HG02798 (cell line): ENCODE data around the gene CDC42BPB.

ENCODE experiments used
- ATAC-seq: cut with Tn5 transposase; IDR thresholded peaks from one replicate; pipeline ENCODE4 v1.9.1; 2021; ENCODE audit warnings: mild to moderate bottlenecking; ENCODE audit not compliant: unreplicated experiment, poor library complexity

The CDC42BPB gene

DNA sequence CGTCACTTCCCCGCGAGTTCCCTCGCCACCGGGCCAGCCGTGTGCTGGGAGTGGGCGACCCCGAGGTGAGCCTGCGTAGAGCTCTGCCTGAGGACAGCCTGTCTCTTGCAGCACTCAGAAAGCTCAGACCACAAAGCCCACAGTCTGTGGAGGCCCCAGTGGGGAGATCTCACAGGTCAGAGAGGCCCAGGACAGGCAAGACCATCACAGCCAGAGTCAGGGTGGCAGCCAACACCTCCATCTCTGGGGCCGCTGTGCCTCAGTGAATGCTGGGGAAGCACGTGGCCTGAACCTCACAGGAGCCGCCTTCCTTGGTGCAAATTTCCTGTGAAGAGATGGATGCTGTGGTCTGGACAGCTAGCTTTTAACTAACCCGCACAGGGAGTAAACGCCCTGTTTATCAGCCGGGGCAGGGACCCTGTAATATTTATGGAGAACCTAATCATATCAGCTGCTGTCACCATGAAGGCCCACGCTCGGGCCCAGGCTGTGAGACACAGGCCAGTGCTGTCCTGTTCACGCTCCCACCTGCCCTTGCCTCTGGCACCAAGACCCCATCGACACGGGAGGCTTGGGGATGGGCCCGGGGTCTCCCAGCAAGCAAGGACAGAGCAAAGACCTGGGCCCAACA, 56.9 kb downstream of the CDC42BPB start:
- no peak for ATAC-seq

DNA sequence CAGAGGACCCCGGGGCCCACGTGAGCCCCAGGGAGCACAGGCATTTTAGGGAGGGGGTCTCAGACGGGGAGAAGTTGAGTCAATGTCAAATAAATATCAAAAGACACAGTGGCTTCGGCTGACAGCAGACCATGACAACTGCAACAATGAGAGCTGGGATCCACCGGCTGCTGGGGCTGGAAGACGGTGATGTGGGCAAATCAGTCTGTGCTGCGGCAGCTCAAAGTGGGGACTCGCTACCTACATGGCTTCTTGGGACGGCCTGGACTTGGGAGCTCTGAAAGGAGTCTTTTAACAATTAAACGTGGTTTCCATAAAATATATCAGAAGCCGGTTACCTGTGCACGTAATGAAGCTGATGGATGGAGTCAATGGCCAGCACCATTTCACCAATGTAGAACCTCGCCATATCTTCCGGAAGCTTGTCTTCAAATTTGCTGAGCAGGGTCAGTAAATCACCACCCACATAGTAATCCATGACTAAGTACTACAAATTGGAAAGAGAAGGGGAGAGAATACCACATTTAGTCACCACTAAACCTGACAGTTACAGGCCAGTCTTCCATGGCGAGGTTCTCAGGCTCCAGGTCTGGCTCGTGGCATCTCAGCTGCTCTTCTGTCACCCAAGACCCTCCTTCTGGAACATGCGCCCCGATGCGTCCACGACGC, 58.0 kb downstream of the CDC42BPB start:
- no peak for ATAC-seq

DNA sequence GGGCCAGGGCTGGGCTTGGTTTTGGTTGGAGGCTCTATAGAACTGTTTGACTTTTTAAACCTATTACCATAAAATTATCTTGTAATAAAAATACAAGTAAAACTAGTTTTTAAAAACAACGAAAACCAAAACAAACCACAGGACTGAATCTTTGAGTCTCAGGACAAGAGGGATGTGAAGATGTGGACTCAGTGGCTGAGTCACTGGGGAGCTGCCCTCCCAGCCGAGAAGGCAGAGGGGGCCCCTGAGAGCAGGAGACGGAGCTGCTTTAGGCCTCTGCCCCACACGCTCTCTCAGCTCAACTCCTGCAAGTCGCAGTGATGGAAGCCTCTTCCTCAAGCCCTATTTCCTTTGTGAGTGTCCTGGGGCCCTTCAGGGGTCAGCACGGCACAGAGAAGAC, 59.0 kb downstream of the CDC42BPB start:
- ATAC-seq, result no peak

DNA sequence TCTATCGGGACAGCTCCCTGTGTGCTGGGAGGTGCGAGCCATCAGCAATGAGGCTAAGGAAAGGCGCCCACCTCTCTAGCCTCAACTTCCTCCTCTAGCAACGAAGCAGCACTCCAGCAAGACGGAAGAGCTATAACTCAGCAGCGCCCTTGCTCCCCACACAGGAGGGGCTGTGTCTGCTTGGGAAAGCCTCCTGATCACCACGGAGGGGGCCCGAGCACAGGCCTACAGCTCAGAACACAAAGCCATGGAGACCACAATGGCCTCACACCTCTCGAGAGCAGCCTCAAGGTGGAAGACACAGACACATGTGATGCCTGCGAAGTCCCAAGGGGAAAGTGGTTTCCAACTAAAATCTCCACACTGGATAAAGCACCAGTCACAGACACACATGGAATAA, 60.4 kb downstream of the CDC42BPB start:
- no peak for ATAC-seq

DNA sequence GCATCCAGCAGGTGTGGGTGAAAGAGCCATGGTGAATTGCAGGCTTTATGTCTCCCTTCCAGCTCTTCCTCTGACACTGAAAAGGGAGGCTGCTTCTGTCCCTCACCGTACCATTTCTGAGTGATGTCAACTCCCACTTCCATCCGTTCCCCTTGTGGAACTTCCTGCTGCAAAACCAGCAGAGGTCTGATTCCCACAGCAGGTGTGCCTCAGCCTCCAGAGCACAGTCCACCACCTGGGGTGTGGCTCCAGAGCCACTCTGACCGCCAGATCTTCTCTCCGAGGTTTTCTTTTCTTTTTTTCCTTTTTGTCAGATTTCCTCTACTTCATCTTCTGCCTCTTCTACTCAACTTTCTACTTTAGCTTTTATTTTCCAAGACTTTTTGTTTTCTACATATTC, 62.7 kb downstream of the CDC42BPB start:
- ATAC-seq, result no peak

DNA sequence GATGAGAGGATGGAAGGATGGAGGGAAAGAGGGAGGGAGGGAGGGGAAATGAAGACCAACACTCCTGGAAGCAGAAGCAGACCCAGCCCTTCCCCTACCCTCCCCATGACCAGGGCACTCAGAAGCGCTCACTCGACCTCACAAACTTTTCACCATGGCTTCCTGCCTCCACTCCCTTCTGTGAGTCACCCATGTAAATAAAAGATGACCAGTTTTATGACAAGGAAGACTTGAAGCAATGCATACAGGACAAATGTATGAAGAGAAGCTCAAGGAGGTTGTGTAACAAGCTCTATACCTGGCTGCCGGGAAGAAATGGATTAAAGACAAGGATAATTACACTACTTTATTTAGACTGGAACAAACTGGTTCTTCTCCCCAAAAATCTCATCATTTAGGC, 63.8 kb downstream of the CDC42BPB start:
- ATAC-seq, result no peak

DNA sequence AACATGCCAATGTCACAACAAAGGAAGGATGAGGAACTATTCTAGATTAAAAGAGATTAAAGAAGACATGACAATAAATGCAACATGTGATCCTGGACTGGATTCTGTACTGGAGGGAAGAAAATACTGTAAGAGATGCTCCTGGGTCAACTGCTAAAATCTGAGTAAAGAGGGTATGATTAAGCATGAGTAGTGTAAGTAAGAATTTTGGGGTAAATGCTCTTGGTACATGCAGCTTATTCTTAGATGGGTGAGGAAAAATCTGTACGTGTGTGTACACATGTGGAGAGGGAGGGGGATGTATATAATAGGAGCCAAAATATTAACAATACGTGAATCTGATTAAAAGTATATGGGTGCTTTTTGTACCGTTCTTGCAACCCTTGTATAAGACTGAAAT, 66.0 kb downstream of the CDC42BPB start:
- ATAC-seq, result no peak

DNA sequence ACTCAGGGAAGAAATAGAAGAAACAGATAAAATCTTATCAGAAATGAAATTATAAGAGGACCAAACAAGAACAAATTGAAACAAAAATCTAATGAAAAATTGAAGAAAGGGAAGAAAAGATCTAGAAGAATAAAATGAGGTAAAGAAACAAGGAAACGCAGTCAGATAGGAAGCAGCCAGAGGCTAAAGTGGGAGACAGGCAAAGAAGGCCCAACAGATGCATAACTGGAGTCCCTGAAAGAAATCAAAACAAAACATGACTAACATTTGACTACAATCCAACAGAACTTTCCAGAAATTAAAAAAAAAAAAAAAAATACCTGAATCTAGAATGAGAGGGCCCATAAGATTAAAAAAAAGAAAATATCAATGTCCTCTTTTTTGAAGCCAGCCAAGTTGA, 69.3 kb downstream of the CDC42BPB start:
- ATAC-seq, result no peak

DNA sequence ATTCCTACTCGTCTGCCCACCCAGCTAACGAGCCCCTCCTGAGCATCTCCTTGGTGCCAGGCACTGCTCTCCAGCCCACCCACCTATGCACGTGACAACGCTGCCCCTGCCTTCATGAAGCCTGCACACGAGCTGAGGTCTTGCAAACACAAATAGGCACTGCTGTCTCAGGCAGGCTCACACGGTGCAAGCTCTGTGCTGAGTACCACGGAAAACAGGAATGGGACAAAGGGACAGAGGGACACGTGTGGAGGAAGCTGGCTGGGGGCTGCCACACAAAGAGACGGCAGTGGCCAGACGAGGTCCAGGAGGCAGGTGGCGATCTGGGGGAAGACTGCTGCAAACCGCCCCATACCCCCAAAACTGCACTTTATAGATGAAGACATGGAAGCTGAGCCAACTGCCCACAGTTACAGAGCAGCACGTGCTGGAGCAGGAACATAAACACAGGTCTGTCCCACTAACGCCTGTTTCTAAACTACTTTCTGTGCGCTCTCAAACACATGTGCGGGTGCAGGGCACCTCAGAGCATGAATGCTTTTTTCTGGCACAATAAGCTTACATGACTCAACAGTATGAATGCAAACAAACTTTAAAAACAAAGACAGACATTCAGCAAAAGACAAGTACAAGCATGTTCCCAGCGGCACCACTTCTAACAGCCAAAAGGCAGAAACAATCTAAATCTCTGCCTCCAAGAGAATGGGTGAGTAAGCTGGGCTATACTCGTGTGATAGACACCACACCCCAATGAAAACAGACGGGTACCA, 70.4 kb downstream of the CDC42BPB start:
- no peak for ATAC-seq

DNA sequence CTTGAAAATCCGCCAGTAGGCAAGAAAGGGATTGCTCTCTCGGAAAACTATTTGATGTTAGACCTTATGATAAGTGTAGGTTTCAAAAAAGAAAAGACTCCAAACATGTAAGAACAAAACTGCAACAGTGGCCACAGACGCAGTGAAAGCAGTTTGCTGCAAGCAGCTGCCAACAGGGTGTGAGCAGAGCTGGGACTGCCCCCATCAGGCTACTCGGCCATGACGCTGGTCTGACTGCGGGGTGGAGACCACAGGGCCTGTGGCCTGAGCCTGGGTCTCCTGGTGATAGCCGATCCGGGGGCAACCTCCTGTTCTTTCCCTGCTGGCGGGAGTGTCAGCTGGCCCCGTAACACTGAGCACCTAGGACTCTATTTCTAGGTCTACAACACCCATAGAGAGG, 71.7 kb downstream of the CDC42BPB start:
- ATAC-seq, result peak; percentile 94

DNA sequence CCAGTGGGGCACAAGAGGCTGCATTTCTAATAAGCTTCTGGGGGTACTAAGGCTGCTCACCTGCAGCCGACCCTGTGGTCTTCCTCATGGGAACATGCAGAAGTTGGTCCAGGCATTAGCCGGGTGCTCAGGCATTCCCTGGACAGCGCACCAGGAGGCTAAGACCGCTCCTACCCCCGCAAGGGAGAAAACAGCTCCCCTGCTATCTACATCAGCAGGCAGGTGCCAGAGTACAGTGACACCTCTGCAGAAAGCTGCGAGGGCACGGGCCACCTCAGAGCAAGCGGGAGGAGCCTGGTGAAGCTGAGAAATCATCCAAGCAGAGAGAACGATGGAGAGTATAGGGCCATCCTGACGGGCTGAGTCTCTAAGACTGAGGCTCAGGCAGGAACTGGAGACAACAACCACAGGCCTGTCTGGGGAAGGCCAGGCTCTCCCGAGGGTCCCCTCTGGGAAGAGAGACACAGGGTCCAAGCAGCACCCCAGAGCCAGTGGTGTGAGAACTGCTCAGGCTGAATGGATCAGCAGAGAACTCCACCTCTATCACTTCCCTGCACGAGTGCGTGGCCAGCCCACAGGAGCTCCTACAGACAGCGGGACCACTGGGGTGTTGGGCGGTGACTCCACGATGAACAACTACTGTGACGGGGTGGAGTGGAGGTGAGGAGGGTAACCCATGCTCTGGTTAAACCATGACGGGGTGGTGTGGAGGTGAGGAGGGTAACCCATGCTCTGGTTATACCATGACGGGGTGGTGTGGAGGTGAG, 72.8 kb downstream of the CDC42BPB start:
- no peak for ATAC-seq

DNA sequence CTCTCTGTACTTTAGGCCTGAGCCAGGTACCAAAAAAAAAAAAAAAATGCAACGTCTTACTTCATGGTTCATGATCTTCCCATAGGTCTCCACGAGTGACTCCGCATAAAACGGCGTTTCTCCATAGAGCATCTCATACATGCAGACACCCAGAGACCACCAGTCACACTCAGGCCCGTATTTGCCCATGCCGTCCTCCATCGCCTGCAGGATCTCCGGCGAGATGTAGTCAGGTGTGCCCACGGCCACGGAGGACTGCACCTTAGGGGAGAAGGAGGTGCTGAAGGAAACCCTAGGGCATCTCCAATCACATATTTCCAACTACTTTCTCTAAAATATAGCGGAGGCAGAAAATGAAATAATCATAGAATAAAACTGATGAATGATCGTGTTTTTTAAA, 73.9 kb downstream of the CDC42BPB start:
- ATAC-seq, result no peak

DNA sequence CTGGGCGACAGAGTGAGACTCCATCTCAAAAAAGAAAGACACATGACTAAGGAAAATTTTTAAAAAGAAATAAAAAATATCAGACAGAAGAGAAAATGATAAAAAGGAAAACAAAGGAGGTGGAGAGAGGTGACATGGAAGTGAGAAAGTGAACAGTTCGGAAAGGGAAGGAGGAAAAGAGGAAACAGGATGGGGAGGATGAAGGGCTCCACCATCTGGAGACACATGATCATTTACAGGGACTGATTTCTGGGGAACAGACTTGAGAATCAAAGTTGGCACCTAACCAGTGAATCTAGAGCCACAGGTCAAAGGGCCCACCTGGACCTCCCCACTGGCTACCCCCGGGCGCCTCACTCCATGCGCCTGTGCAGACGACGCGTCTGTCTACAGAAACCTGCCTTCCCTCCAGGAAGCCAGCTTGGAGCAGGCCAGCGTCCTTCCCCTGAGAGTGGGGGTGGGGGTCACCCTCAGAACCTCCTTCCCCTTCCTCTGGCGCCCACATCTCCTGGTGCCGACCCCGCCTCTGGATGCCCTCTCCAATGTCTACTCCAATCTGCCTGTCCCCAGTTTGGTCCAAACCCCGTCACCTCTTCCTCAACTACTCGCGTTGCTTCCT, 74.4 kb downstream of the CDC42BPB start:
- ATAC-seq, result no peak

DNA sequence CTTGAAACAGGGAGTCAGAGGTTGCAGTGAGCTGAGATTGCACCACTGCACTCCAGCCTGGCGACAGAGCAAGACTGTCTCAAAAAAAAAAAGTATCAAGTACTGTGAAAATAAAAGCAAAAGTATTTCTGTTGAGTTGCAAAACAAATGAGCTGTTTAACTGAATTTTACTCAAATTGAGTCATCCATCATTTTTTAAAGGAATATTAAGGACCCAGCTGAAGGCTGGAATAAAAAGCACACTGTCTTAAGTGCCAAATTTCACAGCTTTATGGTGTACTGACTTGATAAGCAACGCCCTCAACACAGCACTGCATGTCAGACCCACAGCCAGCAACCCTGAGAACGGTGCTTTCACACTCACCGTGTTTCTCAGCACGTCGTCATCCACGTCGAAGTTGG, 76.9 kb downstream of the CDC42BPB start:
- ATAC-seq, result no peak

DNA sequence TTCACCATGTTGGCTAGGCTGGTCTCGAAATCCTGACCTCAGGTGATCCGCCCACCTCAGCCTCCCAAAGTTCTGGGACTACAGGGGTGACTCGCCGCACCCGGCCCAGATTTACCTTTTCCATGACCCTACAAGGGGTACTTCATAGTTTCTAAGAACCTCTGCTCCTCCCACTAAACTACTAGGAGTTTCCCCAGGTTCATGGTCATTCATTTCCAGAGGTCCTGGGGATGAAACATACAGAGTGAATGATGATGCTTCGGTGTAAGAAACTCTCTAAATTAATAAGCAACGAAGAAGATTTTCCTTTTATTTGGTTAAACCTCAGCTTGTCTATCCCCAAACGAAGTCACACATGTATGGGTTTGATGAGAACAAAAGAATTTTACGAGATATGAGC, 77.9 kb downstream of the CDC42BPB start:
- ATAC-seq, result no peak

DNA sequence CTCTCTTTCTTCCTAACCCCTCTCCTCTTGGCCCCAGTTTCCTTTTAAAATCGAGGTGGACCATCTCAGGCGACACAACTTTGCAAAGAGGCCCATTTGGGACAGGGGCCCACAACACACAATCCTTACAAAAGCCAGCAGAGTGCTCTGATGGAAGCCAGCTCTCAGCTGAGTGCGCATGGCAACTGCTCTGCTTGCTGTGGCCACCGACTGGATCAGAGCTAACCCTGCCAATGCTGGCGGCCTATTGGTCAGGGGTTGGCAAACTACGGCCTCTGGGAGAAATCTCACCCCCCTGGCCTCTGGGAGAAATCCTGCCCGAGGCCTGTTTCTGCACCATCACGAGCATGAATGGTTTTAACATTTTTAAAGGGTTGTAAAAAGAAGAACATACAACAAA, 79.9 kb downstream of the CDC42BPB start:
- ATAC-seq, result no peak

DNA sequence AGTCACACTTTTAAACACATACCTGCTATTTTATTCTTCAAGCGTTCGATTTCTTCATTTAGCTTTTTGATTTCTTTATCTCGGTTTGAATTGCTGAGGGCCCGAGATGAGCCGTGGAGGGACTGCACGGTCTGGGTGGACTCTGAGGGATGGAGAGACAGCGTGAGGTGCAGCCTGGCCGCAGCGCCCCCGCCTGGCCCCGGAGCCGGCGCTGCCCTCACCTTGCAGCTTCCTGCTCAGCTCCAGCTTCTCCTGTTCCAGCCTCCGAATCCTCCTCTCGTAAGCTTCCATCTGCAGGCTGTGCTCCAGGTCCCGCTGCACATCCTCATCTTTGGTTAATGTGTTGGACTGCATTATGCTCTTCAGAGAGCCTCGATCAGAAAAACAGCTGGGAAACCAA, 81.7 kb downstream of the CDC42BPB start:
- no peak for ATAC-seq

DNA sequence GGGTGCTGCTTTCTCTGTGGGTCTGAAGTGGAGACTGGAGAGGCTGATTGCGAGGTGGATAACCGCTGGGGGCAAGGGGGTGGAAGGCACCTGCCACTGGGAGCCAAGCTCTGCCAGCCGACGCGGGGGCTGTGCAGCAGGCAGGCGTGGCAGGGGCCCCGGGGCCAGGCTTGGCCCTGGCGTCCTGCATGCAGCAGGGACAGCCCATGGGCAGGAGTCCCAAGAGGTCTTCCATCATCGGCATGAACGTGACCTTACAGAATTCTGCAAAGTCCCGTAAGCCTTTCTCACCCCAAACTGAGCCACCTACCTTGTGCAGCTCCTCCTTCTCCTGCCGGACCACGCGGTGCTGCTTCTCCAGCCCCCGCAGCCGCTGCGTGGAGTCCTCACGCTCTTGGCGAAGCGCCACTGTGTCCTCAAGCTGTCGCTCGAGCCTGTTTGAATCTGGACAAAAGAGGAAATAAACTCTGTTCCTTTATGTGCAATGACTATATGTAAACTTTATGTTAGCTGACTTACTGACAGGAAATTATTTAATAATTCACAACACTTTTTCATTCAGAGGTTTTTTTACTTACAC, 83.6 kb downstream of the CDC42BPB start:
- ATAC-seq, result no peak

DNA sequence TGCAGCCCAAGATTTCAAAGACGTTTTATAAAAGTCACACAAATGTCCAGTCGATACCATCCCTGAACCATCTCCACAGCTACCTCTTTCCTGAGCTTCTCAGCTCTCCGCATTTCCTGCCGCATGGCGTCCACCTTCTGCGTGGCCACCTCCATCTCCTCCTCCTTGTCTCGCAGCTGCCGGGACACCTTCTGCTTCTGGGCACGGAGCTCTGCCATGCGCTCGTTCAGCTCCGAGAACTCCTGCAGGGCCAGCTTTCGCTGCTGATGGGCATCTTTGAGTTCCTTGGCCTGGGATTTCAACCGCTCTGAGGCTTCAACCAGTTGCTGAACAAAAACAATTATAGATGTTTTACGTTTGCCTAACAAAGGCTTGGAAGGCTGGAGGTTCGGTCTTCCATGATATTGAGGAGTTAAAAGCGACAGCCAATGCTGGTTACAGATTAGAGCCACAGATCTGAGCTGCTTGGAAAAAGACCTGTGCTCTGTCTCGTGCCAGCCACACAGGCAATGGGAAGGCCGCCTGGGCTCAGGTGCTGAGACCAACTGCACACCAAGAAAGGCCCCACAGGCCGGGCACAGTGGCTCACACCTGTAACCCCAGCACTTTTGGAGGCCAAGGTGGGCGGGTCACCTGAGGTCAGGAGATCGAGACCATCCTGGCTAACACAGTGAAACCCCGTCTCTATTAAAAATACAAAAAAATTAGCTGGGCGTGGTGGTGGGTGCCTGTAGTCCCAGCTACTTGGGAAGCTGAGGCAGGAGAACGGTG, 85.3 kb downstream of the CDC42BPB start:
- ATAC-seq, result no peak
